Measurements from ENCODE around the gene MST1R.
A peak's percentile ranks its signal among the peaks of the same experiment; 100 is the strongest.
"Not testable (repeated sequence)": the region's sequence is repeated elsewhere in the genome, so short reads cannot be mapped to it uniquely, and the experiment has no call there.

The MST1R gene

DNA sequence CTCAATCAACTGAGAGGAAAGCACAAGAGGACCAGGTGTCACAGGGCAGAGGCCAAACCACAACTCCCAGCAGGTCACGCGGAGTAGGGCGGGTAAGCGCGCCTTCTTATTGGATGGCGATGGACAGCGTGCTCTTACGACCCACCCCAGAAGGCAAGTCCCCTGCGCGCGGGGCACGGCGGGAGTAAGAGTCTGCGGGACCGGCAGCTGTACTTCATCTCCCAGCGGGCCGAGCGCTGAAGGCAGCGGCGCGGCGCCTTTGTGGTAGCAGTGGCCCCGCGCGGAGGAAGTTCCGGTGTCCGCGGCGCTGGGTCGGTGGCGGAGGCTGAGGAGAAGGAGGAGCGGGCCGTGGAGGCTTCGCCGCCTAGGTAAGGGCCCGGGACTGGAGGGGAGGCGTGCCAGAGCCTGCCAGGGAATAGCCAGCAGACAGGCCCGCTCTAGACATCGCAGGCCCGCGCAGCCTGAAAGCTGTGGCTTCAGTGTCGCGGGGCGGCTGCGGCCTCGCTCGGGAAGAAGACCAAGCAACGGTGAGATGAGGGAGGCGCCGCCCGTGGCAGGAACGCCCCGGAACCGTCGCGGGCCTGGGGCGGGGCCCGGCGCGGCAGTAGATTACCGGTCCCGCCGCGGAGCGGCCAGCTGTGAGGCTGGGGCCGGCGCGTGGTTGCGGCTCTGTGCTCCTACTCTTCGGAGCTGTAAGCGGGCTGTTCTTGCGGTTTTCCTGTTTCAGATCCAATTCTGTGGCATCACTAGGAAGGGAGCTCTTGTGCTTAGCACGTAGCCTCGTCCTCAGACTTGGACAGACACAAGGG lies 36.4 kb upstream of the MST1R start, which contains the start of gene RBM6:
RBM6 (plus strand) TSS at position 293 of the 809 bp plus-strand sequence. CDS start 22,492 bp downstream, outside the sequence.
- Histone ChIP-seq H3K14ac (ENCODE audit: low read length in 2 of 2) (peak within 1 kb of the TSS in 1 of 2 experiments; percentile 98), H3K18ac (ENCODE audit: low read depth in 1 of 2, low read length in 2 of 2) (peak within 1 kb of the TSS; percentile 78 to 99), H2BK120ac (ENCODE audit: low read depth, low read length) (peak within 1 kb of the TSS; percentile 54), H3K23ac (ENCODE audit: low read length in 2 of 2) (peak within 1 kb of the TSS in 1 of 2 experiments; percentile 46), H3K4me2 (ENCODE audit: low read length, poor library complexity, severe bottlenecking) (peak within 1 kb of the TSS; percentile 70), H2AK5ac (ENCODE audit: low read length, severe bottlenecking) (peak within 1 kb of the TSS; percentile 5), H4K8ac (ENCODE audit: low read length) (peak within 1 kb of the TSS; percentile 99), H2BK15ac (ENCODE audit: low read depth, poor library complexity, severe bottlenecking) (no peak within 1 kb of the TSS), H3K9ac (ENCODE audit: low read length) (peak within 1 kb of the TSS; percentile 99), H3K79me1 (replicated peaks; ENCODE audit: low read length, poor library complexity, severe bottlenecking) (no peaks in the 10 kb centered on the region), H2AFZ (ENCODE audit: low read depth, low read length) (peak within 1 kb of the TSS; percentile 95), H3K4ac (ENCODE audit: low read depth in 1 of 2, low read length in 2 of 2) (peak within 1 kb of the TSS in 1 of 2 experiments; percentile 89), H3K27ac (ENCODE audit: low read length, poor library complexity, severe bottlenecking) (peak within 1 kb of the TSS; percentile 90), H2BK12ac (ENCODE audit: low read length in 2 of 2) (peak within 1 kb of the TSS in 1 of 2 experiments; percentile 78), H4K91ac (ENCODE audit: low read length) (peak within 1 kb of the TSS; percentile 45), H2BK5ac (ENCODE audit: low read depth, low read length, poor library complexity, severe bottlenecking) (peak within 1 kb of the TSS; percentile 26), H3K27me3 (ENCODE audit: control insufficient read depth in 1 of 2, insufficient read depth in 1 of 2, low read length in 2 of 2) (no peaks in the 10 kb centered on the region), H3K4me3 (ENCODE audit: insufficient read depth in 1 of 2, low read depth in 1 of 2, low read length in 2 of 2) (peak within 1 kb of the TSS; percentile 77 to 99), H3K9me3 (ENCODE audit: control insufficient read depth, low read length) (no peaks in the 10 kb centered on the region), H3K36me3 (ENCODE audit: control insufficient read depth in 1 of 2, insufficient read depth in 2 of 2, low read depth in 1 of 2, low read length in 2 of 2) (no peaks in the 10 kb centered on the region), H3K4me1 (ENCODE audit: control insufficient read depth, insufficient read depth, low read depth, low read length) (peaks cover 5% of the 10 kb centered on the region)
- peak; percentile 98 for DNase-seq
- under 1% methylated on average over 69 of the region's 74 CpGs for WGBS

GRCh38 chr3:49937090-49937489 lies 33.4 kb upstream of the MST1R start:
- Histone ChIP-seq H2BK12ac (ENCODE audit: low read length in 2 of 2) (no peak overlapping the region), H3K9ac (ENCODE audit: low read length) (no peak overlapping the region), H3K27me3 (ENCODE audit: control insufficient read depth in 1 of 2, insufficient read depth in 1 of 2, low read length in 2 of 2) (no peaks in the 10 kb centered on the region), H4K91ac (ENCODE audit: low read length) (no peak overlapping the region), H2AK5ac (ENCODE audit: low read length, severe bottlenecking) (no peak overlapping the region), H3K4me1 (ENCODE audit: control insufficient read depth, insufficient read depth, low read depth, low read length) (peaks cover 5% of the 10 kb centered on the region), H2BK5ac (ENCODE audit: low read depth, low read length, poor library complexity, severe bottlenecking) (no peak overlapping the region), H2BK15ac (ENCODE audit: low read depth, poor library complexity, severe bottlenecking) (no peak overlapping the region), H4K8ac (ENCODE audit: low read length) (no peak overlapping the region), H3K4ac (ENCODE audit: low read depth in 1 of 2, low read length in 2 of 2) (no peak overlapping the region), H3K36me3 (ENCODE audit: control insufficient read depth in 1 of 2, insufficient read depth in 2 of 2, low read depth in 1 of 2, low read length in 2 of 2) (no peaks in the 10 kb centered on the region), H2BK120ac (ENCODE audit: low read depth, low read length) (no peak overlapping the region), H3K79me1 (replicated peaks; ENCODE audit: low read length, poor library complexity, severe bottlenecking) (no peaks in the 10 kb centered on the region), H2AFZ (ENCODE audit: low read depth, low read length) (peak overlapping the region; percentile 18), H3K9me3 (ENCODE audit: control insufficient read depth, low read length) (no peaks in the 10 kb centered on the region), H3K23ac (ENCODE audit: low read length in 2 of 2) (no peak overlapping the region), H3K14ac (ENCODE audit: low read length in 2 of 2) (no peak overlapping the region), H3K4me3 (ENCODE audit: insufficient read depth in 1 of 2, low read depth in 1 of 2, low read length in 2 of 2) (no peak overlapping the region), H3K4me2 (ENCODE audit: low read length, poor library complexity, severe bottlenecking) (no peak overlapping the region), H3K18ac (ENCODE audit: low read depth in 1 of 2, low read length in 2 of 2) (no peak overlapping the region), H3K27ac (ENCODE audit: low read length, poor library complexity, severe bottlenecking) (no peak overlapping the region)
- 57% methylated on average over 3 of the region's 3 CpGs for WGBS
- peak; percentile 34 for DNase-seq

GRCh38 chr3:49932281-49932680 lies 28.6 kb upstream of the MST1R start:
- not testable (repeated sequence) for H3K23ac ChIP-seq (ENCODE audit: low read length in 2 of 2); H3K4ac ChIP-seq (ENCODE audit: low read depth in 1 of 2, low read length in 2 of 2); H2BK5ac ChIP-seq (ENCODE audit: low read depth, low read length, poor library complexity, severe bottlenecking); H3K4me2 ChIP-seq (ENCODE audit: low read length, poor library complexity, severe bottlenecking); H2BK12ac ChIP-seq (ENCODE audit: low read length in 2 of 2); H2AFZ ChIP-seq (ENCODE audit: low read depth, low read length); DNase-seq; H2BK120ac ChIP-seq (ENCODE audit: low read depth, low read length); H3K9ac ChIP-seq (ENCODE audit: low read length); H3K9me3 ChIP-seq (ENCODE audit: control insufficient read depth, low read length); H4K91ac ChIP-seq (ENCODE audit: low read length); H3K4me1 ChIP-seq (ENCODE audit: control insufficient read depth, insufficient read depth, low read depth, low read length); H3K27me3 ChIP-seq (ENCODE audit: control insufficient read depth in 1 of 2, insufficient read depth in 1 of 2, low read length in 2 of 2); H3K4me3 ChIP-seq (ENCODE audit: insufficient read depth in 1 of 2, low read depth in 1 of 2, low read length in 2 of 2); H3K18ac ChIP-seq (ENCODE audit: low read depth in 1 of 2, low read length in 2 of 2); H3K79me1 ChIP-seq (replicated peaks; ENCODE audit: low read length, poor library complexity, severe bottlenecking); H4K8ac ChIP-seq (ENCODE audit: low read length); H3K36me3 ChIP-seq (ENCODE audit: control insufficient read depth in 1 of 2, insufficient read depth in 2 of 2, low read depth in 1 of 2, low read length in 2 of 2); H2AK5ac ChIP-seq (ENCODE audit: low read length, severe bottlenecking); H3K14ac ChIP-seq (ENCODE audit: low read length in 2 of 2); H3K27ac ChIP-seq (ENCODE audit: low read length, poor library complexity, severe bottlenecking); H2BK15ac ChIP-seq (ENCODE audit: low read depth, poor library complexity, severe bottlenecking)
- 97% methylated on average over 13 of the region's 15 CpGs for WGBS

DNA sequence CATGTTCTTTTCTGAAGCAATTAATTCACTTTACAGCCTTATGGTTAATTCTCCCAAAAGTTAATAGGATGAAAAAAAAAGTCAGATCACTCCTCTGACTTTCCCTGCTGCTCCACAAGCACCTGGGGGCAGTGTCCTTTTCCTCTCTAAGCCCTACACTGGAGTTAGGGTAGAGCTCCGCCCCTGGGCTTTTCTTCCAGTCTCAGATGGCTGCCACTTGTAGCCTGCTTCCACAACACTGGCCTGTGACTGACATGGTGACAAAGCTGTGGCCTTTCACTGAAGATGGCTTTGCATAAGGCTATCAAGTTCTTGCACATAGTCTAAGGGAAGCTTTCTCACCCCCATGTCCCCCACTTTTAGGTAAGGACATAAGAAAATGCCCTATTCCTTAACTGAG lies 27.2 kb upstream of the MST1R start:
- no peak for DNase-seq
- H3K9me3 ChIP-seq (ENCODE audit: control insufficient read depth, low read length) = no peaks in the 10 kb centered on the region
- no peak overlapping the region for H3K4ac ChIP-seq (ENCODE audit: low read depth in 1 of 2, low read length in 2 of 2)
- no peak overlapping the region for H4K91ac ChIP-seq (ENCODE audit: low read length)
- no peak overlapping the region for H4K8ac ChIP-seq (ENCODE audit: low read length)
- no peaks in the 10 kb centered on the region for H3K27me3 ChIP-seq (ENCODE audit: control insufficient read depth in 1 of 2, insufficient read depth in 1 of 2, low read length in 2 of 2)
- H3K18ac ChIP-seq (ENCODE audit: low read depth in 1 of 2, low read length in 2 of 2) = no peak overlapping the region
- H3K4me2 ChIP-seq (ENCODE audit: low read length, poor library complexity, severe bottlenecking) = no peak overlapping the region
- H2BK5ac ChIP-seq (ENCODE audit: low read depth, low read length, poor library complexity, severe bottlenecking) = no peak overlapping the region
- H3K14ac ChIP-seq (ENCODE audit: low read length in 2 of 2) = no peak overlapping the region
- no peak overlapping the region for H3K27ac ChIP-seq (ENCODE audit: low read length, poor library complexity, severe bottlenecking)
- H2BK120ac ChIP-seq (ENCODE audit: low read depth, low read length) = no peak overlapping the region
- peak overlapping the region; percentile 3 for H2AFZ ChIP-seq (ENCODE audit: low read depth, low read length)
- H2AK5ac ChIP-seq (ENCODE audit: low read length, severe bottlenecking) = no peak overlapping the region
- 77% methylated on average over 1 of the region's 1 CpG for WGBS
- H2BK12ac ChIP-seq (ENCODE audit: low read length in 2 of 2) = no peak overlapping the region
- no peak overlapping the region for H3K9ac ChIP-seq (ENCODE audit: low read length)
- no peak overlapping the region for H2BK15ac ChIP-seq (ENCODE audit: low read depth, poor library complexity, severe bottlenecking)
- no peaks in the 10 kb centered on the region for H3K36me3 ChIP-seq (ENCODE audit: control insufficient read depth in 1 of 2, insufficient read depth in 2 of 2, low read depth in 1 of 2, low read length in 2 of 2)
- H3K4me3 ChIP-seq (ENCODE audit: insufficient read depth in 1 of 2, low read depth in 1 of 2, low read length in 2 of 2) = no peak overlapping the region
- H3K23ac ChIP-seq (ENCODE audit: low read length in 2 of 2) = no peak overlapping the region
- peaks cover 8% of the 10 kb centered on the region for H3K79me1 ChIP-seq (replicated peaks; ENCODE audit: low read length, poor library complexity, severe bottlenecking)
- peaks cover 8% of the 10 kb centered on the region for H3K4me1 ChIP-seq (ENCODE audit: control insufficient read depth, insufficient read depth, low read depth, low read length)

Data from mesenchymal stem cell (in vitro differentiated cells and primary cell).